H9 (cell line): ENCODE results near the gene C16orf92. TPM values are rescaled to one million over a fixed set of nuclear protein-coding genes. Genes with fewer than 3 reads are reported as not detected.

Source experiments
- DNase-seq: peaks from one replicate; pipeline ENCODE4 v3.0.0-alpha.2; 2017
- H2AFZ ChIP-seq: one replicate; pipeline ENCODE4 v1.6.1; 2013; ENCODE audit warnings: mild to moderate bottlenecking, low read length, control low read depth, moderate library complexity
- H2AK5ac ChIP-seq: 2 replicates; pipeline ENCODE4 v1.6.1; 2013; ENCODE audit warnings: low read length, control low read depth, mixed read lengths; ENCODE audit not compliant: insufficient read length
- H2BK120ac ChIP-seq: one replicate; pipeline ENCODE4 v1.6.1; 2013; ENCODE audit warnings: low read depth, mild to moderate bottlenecking, low read length, control low read depth, inconsistent platforms; ENCODE audit not compliant: poor library complexity, severe bottlenecking
- H2BK12ac ChIP-seq: 2 replicates; pipeline ENCODE4 v1.6.1; 2013; ENCODE audit warnings: low read length, control low read depth, mixed read lengths, low read depth; ENCODE audit not compliant: insufficient read length
- H2BK15ac ChIP-seq: 2 replicates; pipeline ENCODE4 v1.6.1; 2013; ENCODE audit warnings: low read depth, low read length, control low read depth
- H2BK20ac ChIP-seq: one replicate; pipeline ENCODE4 v1.6.1; 2013; ENCODE audit warnings: low read depth, mild to moderate bottlenecking, low read length, control low read depth, inconsistent platforms; ENCODE audit not compliant: poor library complexity, severe bottlenecking
- H2BK5ac ChIP-seq: 2 replicates; pipeline ENCODE4 v1.6.1; 2013; ENCODE audit warnings: low read length, control low read depth, mixed read lengths; ENCODE audit not compliant: insufficient read length
- H3K14ac ChIP-seq: 2 replicates; pipeline ENCODE4 v1.6.1; 2013; ENCODE audit warnings: low read length, control low read depth; ENCODE audit not compliant: insufficient read depth
- H3K18ac ChIP-seq: 2 replicates; pipeline ENCODE4 v1.6.1; 2013; ENCODE audit warnings: low read depth, mild to moderate bottlenecking, mixed read lengths, low read length, control low read depth; ENCODE audit not compliant: insufficient read length
- H3K23ac ChIP-seq: 2 replicates; pipeline ENCODE4 v1.6.1; 2013; ENCODE audit warnings: low read length, control low read depth, mixed read lengths, low read depth; ENCODE audit not compliant: insufficient read length
- H3K23me2 ChIP-seq: 2 replicates; pipeline ENCODE4 v1.6.1; 2013; ENCODE audit warnings: low read depth, mild to moderate bottlenecking, mixed read lengths, low read length, control low read depth; ENCODE audit not compliant: insufficient read length, poor library complexity, severe bottlenecking
- H3K27ac ChIP-seq: 2 replicates; pipeline ENCODE4 v1.5.1; 2013; ENCODE audit warnings: low read length, control low read depth, mixed read lengths, low read depth; ENCODE audit not compliant: insufficient read length
- H3K27me3 ChIP-seq: 2 replicates; pipeline ENCODE4 v1.6.1; 2013; ENCODE audit warnings: low read length, control low read depth, inconsistent platforms; ENCODE audit not compliant: insufficient read depth
- H3K4ac ChIP-seq: 2 replicates; pipeline ENCODE4 v1.6.1; 2013; ENCODE audit warnings: low read depth, mild to moderate bottlenecking, control low read depth, inconsistent platforms, low read length, moderate library complexity
- H3K4me1 ChIP-seq: 2 replicates; pipeline ENCODE4 v1.6.1; 2013; ENCODE audit warnings: low read length, control low read depth, inconsistent platforms; ENCODE audit not compliant: insufficient read depth
- H3K4me2 ChIP-seq: 2 replicates; pipeline ENCODE4 v1.6.1; 2013; ENCODE audit warnings: low read length, control low read depth, mixed read lengths; ENCODE audit not compliant: insufficient read length, insufficient read depth
- H3K56ac ChIP-seq: 2 replicates; pipeline ENCODE4 v1.6.1; 2013; ENCODE audit warnings: low read depth, mild to moderate bottlenecking, mixed read lengths, low read length, control low read depth; ENCODE audit not compliant: insufficient read length
- H3K79me1 ChIP-seq: 2 replicates; pipeline ENCODE4 v1.6.1; 2013; ENCODE audit warnings: low read depth, mild to moderate bottlenecking, moderate library complexity, low read length, control low read depth, inconsistent platforms; ENCODE audit not compliant: insufficient read depth, poor library complexity, severe bottlenecking
- H3K79me2 ChIP-seq: 2 replicates; pipeline ENCODE4 v1.6.1; 2013; ENCODE audit warnings: low read length, control low read depth, inconsistent platforms; ENCODE audit not compliant: insufficient read depth
- H3K9ac ChIP-seq: 2 replicates; pipeline ENCODE4 v1.6.1; 2013; ENCODE audit warnings: low read length, control low read depth, mixed read lengths; ENCODE audit not compliant: insufficient read length; ENCODE audit errors: extremely low read depth
- H3K9me3 ChIP-seq: one replicate; pipeline ENCODE4 v1.6.1; 2013; ENCODE audit warnings: low read depth, low read length, inconsistent platforms; ENCODE audit not compliant: control insufficient read depth
- H3T11ph ChIP-seq: one replicate; pipeline ENCODE4 v1.6.1; 2013; ENCODE audit warnings: mild to moderate bottlenecking, low read length, control low read depth, inconsistent platforms
- H4K20me1 ChIP-seq: one replicate; pipeline ENCODE4 v1.6.1; 2013; ENCODE audit not compliant: control insufficient read depth, insufficient read length, insufficient read depth
- H4K5ac ChIP-seq: 2 replicates; pipeline ENCODE4 v1.6.1; 2013; ENCODE audit warnings: low read depth, mild to moderate bottlenecking, mixed read lengths, low read length, control low read depth; ENCODE audit not compliant: insufficient read length
- H4K8ac ChIP-seq: replicated peaks from 2 replicates; pipeline ENCODE4 v1.6.1; 2013; ENCODE audit warnings: low read length, control low read depth, mixed read lengths, low read depth; ENCODE audit not compliant: insufficient read length
- H4K91ac ChIP-seq: 2 replicates; pipeline ENCODE4 v1.6.1; 2013; ENCODE audit warnings: low read depth, mild to moderate bottlenecking, moderate library complexity, mixed read lengths, low read length, control low read depth; ENCODE audit not compliant: insufficient read length
- H3K27ac Mint-ChIP-seq, 3 experiments: 2 replicates in 2 of 3; 3 replicates in 1 of 3; pipeline ENCODE4 v1.8.0; 2020 to 2021; ENCODE audit warnings: mixed read lengths in 3 of 3, mild to moderate bottlenecking in 1 of 3, moderate library complexity in 1 of 3
- H3K27me3 Mint-ChIP-seq: 2 replicates; pipeline ENCODE4 v1.8.0; 2021; ENCODE audit warnings: low read depth, mild to moderate bottlenecking, moderate library complexity, mixed read lengths
- H3K36me3 Mint-ChIP-seq, 3 experiments: 2 replicates in 2 of 3; 3 replicates in 1 of 3; pipeline ENCODE4 v1.8.0; 2020 to 2021; ENCODE audit warnings: low read depth in 3 of 3, mixed read lengths in 3 of 3; ENCODE audit not compliant: insufficient read depth in 1 of 3
- H3K4me1 Mint-ChIP-seq, 2 experiments: 2 replicates each; pipeline ENCODE4 v1.8.0; 2020; ENCODE audit warnings: mixed read lengths in 2 of 2
- H3K4me3 Mint-ChIP-seq, 2 experiments: 2 replicates in 1 of 2; 3 replicates in 1 of 2; pipeline ENCODE4 v1.8.0; 2020 to 2021; ENCODE audit warnings: mild to moderate bottlenecking in 2 of 2, mixed read lengths in 2 of 2, moderate library complexity in 1 of 2
- H3K9me3 Mint-ChIP-seq, 2 experiments: 2 replicates in 1 of 2; 3 replicates in 1 of 2; pipeline ENCODE4 v1.8.0; 2020; ENCODE audit warnings: mild to moderate bottlenecking in 2 of 2, mixed read lengths in 2 of 2, moderate library complexity in 1 of 2
- WGBS: extraction: QIAGEN DNeasy Blood & Tissue Kit; methylation state at CpG from one replicate; pipeline ENCODE4 v1.1.7; 2013; ENCODE audit warnings: missing lambda C conversion rate, low lambda C conversion rate, mixed read lengths; ENCODE audit not compliant: insufficient read length; ENCODE audit errors: extremely low coverage; 5-methylcytosine and 5-hydroxymethylcytosine counted together
- total RNA-seq: library from RNA; stranded (reverse); gene quantifications from 2 replicates; pipeline ENCODE4 v1.2.1, GENCODE V29; 2021
- TF ChIP-seq, protein P1 (sequence below): fragments of 200-600 bp; sonication (generic); conservative IDR thresholded peaks from 3 replicates; pipeline ENCODE4 v1.8.0; 2021; ENCODE audit warnings: antibody characterized with exemption, mild to moderate bottlenecking

Gene C16orf92
- total RNA-seq, 1 experiment from 2014 or later: not detected

DNA sequence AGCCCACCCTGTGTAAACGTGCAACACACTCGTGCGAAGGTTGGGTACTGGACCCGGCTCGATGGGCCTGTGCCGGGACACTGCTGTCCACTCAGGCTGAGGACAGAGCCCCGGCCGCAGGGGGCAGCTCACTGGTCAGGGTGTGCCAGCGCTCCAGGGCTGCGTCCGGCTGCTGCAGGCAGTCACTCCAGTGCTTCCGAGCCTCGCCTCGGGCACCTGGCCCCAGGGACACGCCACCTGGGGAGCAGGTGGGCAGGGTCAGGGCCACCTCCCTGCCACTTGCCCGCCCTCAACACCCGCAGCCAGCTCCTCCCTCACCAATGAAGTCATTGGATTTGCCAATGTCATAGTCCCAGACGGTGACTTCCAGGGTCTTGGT lies 16.9 kb upstream of the C16orf92 start:
- Histone ChIP-seq H3K4ac (no peak overlapping the region), H3K27me3 (no peaks in the 10 kb centered on the region), H2BK20ac (no peak overlapping the region), H3K79me1 (no peaks in the 10 kb centered on the region), H4K91ac (no peak overlapping the region), H2BK12ac (no peak overlapping the region), H4K5ac (no peak overlapping the region), H2AFZ (no peak overlapping the region), H3K14ac (no peak overlapping the region), H3K23me2 (peaks cover 7% of the 10 kb centered on the region), H3K79me2 (no peaks in the 10 kb centered on the region), H4K8ac (no peak overlapping the region), H2AK5ac (no peak overlapping the region), H2BK15ac (no peak overlapping the region), H2BK5ac (no peak overlapping the region), H2BK120ac (no peak overlapping the region), H3T11ph (no peak overlapping the region), H3K9ac (no peak overlapping the region), H3K23ac (no peak overlapping the region), H3K4me2 (no peak overlapping the region), H4K20me1 (no peaks in the 10 kb centered on the region), H3K9me3 (no peaks in the 10 kb centered on the region), H3K27ac (no peak overlapping the region), H3K4me1 (no peaks in the 10 kb centered on the region; the same call in 1 of the 2 replicates), H3K18ac (no peak overlapping the region), H3K56ac (no peak overlapping the region)
- no peak overlapping the region for H3K4me3 Mint-ChIP-seq
- no peak for DNase-seq
- peaks cover 16 to 32% (median 24%) of the 10 kb centered on the region in 3 experiments for H3K36me3 Mint-ChIP-seq
- no peaks in the 10 kb centered on the region for H3K9me3 Mint-ChIP-seq
- no peak overlapping the region for H3K27ac Mint-ChIP-seq
- H3K27me3 Mint-ChIP-seq: peaks cover 23% of the 10 kb centered on the region
- TF ChIP-seq, protein P1, sequence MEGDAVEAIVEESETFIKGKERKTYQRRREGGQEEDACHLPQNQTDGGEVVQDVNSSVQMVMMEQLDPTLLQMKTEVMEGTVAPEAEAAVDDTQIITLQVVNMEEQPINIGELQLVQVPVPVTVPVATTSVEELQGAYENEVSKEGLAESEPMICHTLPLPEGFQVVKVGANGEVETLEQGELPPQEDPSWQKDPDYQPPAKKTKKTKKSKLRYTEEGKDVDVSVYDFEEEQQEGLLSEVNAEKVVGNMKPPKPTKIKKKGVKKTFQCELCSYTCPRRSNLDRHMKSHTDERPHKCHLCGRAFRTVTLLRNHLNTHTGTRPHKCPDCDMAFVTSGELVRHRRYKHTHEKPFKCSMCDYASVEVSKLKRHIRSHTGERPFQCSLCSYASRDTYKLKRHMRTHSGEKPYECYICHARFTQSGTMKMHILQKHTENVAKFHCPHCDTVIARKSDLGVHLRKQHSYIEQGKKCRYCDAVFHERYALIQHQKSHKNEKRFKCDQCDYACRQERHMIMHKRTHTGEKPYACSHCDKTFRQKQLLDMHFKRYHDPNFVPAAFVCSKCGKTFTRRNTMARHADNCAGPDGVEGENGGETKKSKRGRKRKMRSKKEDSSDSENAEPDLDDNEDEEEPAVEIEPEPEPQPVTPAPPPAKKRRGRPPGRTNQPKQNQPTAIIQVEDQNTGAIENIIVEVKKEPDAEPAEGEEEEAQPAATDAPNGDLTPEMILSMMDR: no peak
- WGBS: no CpG with 5 or more reads among the region's 18 CpGs
- peaks cover 3 to 22% of the 10 kb centered on the region in 2 experiments; a peak in 3 of 4 replicates for H3K4me1 Mint-ChIP-seq
